Urinary bladder (tissue), 4 donors: ENCODE results near the gene CDKL5. TPM values are rescaled to one million over a fixed set of nuclear protein-coding genes. Genes with fewer than 3 reads are reported as not detected.
A peak's percentile ranks its signal among the peaks of the same experiment; 100 is the strongest.

Experiments used
- DNase-seq: peaks from one replicate; pipeline ENCODE4 v3.0.0-alpha.2; 2015; ENCODE audit errors: extremely low spot score
- H3K27ac ChIP-seq: one replicate; pipeline ENCODE4 v1.5.1; 2013; ENCODE audit warnings: low read depth, mild to moderate bottlenecking, moderate library complexity
- H3K36me3 ChIP-seq: one replicate; pipeline ENCODE4 v1.6.1; 2013; ENCODE audit warnings: mild to moderate bottlenecking, moderate library complexity; ENCODE audit not compliant: insufficient read depth
- H3K4me1 ChIP-seq: one replicate; pipeline ENCODE4 v1.6.1; 2013; ENCODE audit warnings: mild to moderate bottlenecking, moderate library complexity; ENCODE audit not compliant: insufficient read depth
- H3K4me3 ChIP-seq: one replicate; pipeline ENCODE4 v1.5.1; 2013; ENCODE audit warnings: low read depth, low read length
- WGBS: extraction: QIAGEN DNeasy Blood & Tissue Kit; methylation state at CpG from one replicate; pipeline ENCODE4 v1.1.7; 2013; 5-methylcytosine and 5-hydroxymethylcytosine counted together
- polyA plus RNA-seq: library from polyadenylated mRNA; stranded (reverse); fragments of 200-250 nt; gene quantifications from one replicate; pipeline ENCODE4 v1.2.3, GENCODE V29; 2013
- total RNA-seq: library from RNA; depleted of rRNA; stranded (reverse); fragments of >200 nt; gene quantifications from one replicate; pipeline ENCODE4 v1.2.3, GENCODE V29; 2014
- donor health status: healthy with polysubstance abuse.
- donor health status: healthy.

The CDKL5 gene
- total and polyA plus RNA-seq, 2 donors, result 3.0 to 17.7 TPM

DNA sequence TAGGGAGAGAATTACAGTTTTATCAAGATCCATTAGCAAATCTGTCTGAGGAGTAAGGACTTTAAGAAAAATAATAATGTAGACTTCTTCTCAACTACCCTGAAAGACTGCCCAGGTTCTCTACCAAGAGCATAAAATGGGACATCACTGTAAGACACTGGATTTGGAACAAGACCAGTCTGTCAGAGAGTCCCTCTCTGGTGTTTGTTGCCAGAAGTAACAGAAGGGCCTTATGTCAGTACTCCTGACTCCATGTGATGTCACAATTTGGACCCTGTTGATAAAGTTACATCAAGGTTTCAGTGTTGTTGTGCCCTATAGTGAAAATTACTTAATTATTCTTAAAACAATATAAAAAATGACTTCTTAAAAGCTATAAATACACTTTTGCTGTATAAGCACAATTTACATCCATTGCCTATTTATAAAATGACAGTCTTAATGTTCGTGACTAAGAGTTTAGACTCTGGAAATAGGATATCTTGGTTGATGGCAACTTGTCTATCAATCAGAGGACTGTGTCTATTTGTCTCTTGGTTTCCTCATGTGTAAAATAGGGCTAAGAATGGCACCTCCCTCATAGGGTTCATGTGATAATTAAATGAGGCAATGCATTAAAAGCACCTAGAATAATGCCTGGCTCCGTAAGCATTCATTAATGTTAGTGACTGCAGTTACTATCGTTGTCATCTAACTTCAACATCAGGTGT, 188.7 kb downstream of the CDKL5 start:
- Histone ChIP-seq H3K27ac (no peak overlapping the region), H3K4me1 (no peaks in the 10 kb centered on the region), H3K36me3 (no peaks in the 10 kb centered on the region), H3K4me3 (no peak overlapping the region)
- 93% methylated on average over 3 of the region's 3 CpGs for WGBS
- DNase-seq, result no peak

DNA sequence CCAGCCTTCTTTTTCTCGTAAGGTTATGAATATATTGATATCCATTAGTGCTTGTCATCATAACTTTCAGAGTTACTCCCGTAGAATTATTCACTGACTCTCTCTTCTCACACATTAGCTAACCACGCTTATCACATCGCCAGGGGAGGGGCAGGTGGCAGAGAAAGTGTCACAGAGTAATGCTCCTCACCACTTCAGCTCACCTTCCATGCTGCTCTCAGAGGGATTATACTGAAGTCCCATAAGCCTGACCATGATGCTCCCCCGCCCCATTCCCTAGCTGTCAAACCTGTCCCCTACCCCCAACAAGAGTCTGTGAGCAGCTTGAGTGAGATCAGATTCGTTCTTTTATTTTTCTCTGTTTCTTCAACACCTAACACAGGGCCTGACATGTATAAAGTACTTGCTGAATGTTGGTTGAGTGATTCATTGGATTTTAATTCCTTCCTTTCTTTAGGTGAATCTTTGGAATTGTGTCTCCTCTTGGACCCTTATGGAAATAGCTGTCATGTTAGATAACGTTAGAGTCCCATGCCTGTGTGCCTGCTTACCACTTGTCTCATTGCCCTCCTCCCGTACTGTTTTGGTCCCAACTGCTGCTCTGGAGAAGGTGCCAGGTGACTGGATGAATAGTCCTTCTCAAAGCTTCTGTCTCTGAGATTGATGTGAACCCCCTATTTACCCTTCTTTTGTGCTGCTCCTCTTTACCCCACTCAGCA, 191.4 kb downstream of the CDKL5 start:
- no peak for DNase-seq
- Histone ChIP-seq H3K36me3 (no peaks in the 10 kb centered on the region), H3K27ac (no peak overlapping the region), H3K4me1 (no peaks in the 10 kb centered on the region), H3K4me3 (no peak overlapping the region)
- 90% methylated on average over 8 of the region's 8 CpGs for WGBS

DNA sequence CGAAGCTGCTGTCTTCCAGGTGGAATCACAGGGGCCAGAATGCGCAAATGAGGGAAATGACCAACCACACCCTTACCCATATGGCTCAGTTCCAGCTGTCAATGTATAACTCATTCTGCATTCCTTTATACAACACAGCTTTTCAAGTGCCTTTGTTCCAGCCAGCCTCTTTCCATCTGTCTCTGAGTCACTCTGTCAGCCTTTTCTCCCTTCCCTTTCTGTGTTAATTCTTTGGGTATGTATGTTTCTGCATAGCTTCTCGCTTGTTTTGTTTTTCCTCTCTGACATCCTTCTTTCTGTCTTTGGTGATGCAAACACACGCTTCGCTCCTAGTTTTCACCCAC, 192.0 kb downstream of the CDKL5 start:
- peak; percentile 33 for DNase-seq
- no peaks in the 10 kb centered on the region for H3K36me3 ChIP-seq
- no peaks in the 10 kb centered on the region for H3K4me1 ChIP-seq
- no peak overlapping the region for H3K4me3 ChIP-seq
- 82% methylated on average over 5 of the region's 5 CpGs for WGBS
- H3K27ac ChIP-seq, result no peak overlapping the region

DNA sequence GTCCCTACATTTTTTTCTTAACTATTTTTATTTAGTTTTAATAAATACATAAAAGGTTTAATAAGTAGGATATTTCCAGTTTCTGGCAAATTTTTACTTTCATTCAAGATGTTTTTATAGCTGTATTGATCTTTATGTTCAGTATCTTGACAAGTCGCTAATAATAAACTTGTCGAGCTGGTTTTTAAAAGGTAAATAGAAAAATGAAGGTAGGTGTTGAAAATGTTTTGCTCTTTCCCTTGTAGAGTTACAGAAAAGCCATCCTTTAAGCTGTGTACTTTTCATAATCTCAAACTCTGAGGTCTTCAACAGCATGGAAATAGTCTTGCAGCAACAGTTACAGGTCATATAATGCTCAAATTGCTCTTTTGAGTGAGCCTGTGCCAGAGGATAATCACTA, 193.9 kb downstream of the CDKL5 start:
- WGBS, result 69% methylated on average over 2 of the region's 2 CpGs
- no peak overlapping the region for H3K4me3 ChIP-seq
- DNase-seq, result no peak
- no peak overlapping the region for H3K27ac ChIP-seq
- no peaks in the 10 kb centered on the region for H3K36me3 ChIP-seq
- no peaks in the 10 kb centered on the region for H3K4me1 ChIP-seq

DNA sequence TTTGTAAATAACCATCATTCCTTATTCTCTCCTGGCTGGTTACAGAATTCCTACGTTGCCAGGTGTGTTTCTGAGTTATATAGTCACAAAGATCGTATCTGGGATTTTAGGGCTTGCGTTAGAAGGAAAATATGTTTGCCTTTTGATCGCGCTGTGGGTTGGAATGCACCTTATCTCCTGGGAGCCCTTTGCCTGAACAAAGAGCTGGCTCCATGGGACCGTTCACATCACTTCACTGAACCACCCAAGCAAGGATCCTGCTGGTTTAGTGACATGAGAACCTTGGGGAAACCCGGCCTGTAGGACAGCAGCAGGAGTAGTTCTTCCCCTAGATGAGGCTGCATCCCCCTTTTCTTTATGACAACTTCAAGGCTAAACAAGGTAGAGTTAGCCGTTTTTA, 194.9 kb downstream of the CDKL5 start:
- DNase-seq, result no peak
- Histone ChIP-seq H3K27ac (no peak overlapping the region), H3K4me3 (no peak overlapping the region), H3K36me3 (no peaks in the 10 kb centered on the region), H3K4me1 (no peaks in the 10 kb centered on the region)
- 64% methylated on average over 8 of the region's 8 CpGs for WGBS

DNA sequence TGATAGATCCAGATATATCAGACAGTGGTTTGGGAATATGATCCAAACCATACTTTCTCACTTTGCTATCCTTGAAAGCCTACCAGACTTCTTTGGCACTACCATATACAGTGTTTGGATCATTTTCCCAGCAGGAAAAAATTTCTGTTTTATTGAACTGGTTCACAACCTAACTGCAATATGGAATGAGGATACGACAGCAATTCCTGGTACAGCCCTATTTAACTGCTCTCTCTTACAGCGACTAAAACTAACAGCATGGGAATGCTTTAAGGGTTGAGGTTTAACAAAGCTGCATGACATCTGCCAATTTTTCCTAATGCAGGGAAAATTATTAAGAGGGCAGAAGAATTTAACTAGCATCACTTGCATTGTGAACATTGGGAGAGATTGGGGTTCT, 199.2 kb downstream of the CDKL5 start:
- Histone ChIP-seq H3K4me3 (no peak overlapping the region), H3K36me3 (peaks cover 2% of the 10 kb centered on the region), H3K27ac (no peak overlapping the region), H3K4me1 (no peaks in the 10 kb centered on the region)
- 96% methylated on average over 2 of the region's 2 CpGs for WGBS
- no peak for DNase-seq

DNA sequence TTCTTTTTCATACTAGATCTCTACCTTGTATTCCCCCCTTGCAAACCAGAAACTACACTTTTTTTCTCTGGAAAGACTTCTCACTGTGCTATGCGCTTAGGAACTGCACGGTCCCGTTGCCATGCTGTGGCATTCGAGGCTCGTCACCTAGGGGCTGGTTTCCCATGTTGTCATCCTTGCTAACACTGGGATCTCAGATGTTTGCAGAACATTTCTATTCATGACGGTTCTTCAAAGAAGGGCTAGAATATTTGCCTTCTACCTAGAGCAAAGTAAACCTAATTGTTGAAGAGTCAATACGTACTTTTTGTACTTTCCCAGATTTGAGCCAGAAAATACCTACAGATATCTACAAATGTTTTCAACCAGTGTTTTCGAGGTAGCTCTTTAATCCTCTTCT, 205.5 kb downstream of the CDKL5 start:
- 91% methylated on average over 8 of the region's 8 CpGs for WGBS

DNA sequence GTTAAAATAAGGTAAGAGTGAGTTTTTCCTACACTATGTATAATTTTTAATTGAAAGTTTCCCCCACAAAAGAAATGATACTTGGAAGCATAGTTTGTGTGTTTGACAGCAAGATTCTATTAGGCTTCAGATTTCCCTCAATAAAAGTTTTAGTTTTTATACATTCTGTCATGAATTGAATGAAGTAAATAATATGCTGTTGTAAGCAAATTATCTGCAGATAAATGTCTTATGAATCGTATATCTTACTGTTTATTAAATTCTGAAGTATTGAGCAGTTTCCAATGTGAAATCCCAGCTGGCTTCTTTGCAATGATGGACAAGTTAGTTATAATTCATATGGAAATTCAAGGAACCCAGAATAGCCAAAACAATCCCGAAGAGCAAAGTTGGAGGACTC, 213.0 kb downstream of the CDKL5 start:
- H3K4me3 ChIP-seq, result no peak overlapping the region
- H3K36me3 ChIP-seq, result no peaks in the 10 kb centered on the region
- H3K27ac ChIP-seq, result no peak overlapping the region
- WGBS, result 86% methylated on average over 2 of the region's 2 CpGs
- H3K4me1 ChIP-seq, result no peaks in the 10 kb centered on the region
- DNase-seq, result no peak

More for the DNA sequence above, 205.5 kb downstream of the CDKL5 start:
- DNase-seq, result no peak
- Histone ChIP-seq H3K27ac (no peak overlapping the region), H3K4me3 (no peak overlapping the region), H3K36me3 (peaks cover 2% of the 10 kb centered on the region), H3K4me1 (no peaks in the 10 kb centered on the region)

DNA sequence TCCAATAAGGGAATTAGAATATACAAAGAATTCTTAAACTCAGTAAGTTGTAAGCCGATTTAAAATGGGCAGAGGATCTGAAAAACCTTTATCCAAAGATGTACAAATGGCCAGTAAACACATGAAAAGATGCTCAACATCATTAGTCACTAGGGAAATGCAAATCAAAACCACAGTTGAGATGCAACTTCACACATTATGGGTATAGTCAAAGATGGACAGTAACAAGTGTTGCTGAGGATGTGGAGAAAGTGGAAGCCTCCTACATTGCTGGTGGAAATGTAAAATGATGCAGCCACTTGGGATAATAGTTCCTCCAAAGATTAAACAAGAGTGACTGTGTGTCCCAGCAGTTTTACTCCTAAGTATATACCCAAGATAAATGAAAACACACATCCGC, 213.9 kb downstream of the CDKL5 start:
- no peak for DNase-seq
- no peaks in the 10 kb centered on the region for H3K4me1 ChIP-seq
- H3K4me3 ChIP-seq, result no peak overlapping the region
- 93% methylated on average over 2 of the region's 2 CpGs for WGBS
- no peaks in the 10 kb centered on the region for H3K36me3 ChIP-seq
- no peak overlapping the region for H3K27ac ChIP-seq

DNA sequence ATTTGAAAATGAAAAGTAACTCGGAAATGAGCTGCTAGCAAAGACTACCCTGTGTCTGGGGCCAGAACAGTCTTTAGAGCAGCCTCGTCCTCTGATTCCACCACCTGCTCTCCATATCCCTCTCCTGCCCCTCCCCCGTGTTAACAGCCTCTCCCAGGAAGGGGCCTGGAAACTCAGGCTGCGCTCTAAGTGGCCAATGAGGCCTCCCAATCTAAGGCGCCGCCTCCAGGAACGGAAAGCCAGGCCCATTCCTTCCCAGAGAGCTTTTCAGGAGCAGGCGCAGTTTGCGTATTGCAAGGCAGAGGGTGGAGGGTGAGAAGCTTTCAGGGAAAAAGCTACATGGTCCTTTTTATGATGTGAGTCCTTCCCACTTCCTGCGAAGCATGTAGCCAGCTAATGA, 215.3 kb downstream of the CDKL5 start:
- H3K4me1 ChIP-seq, result no peaks in the 10 kb centered on the region
- 38% methylated on average over 10 of the region's 10 CpGs for WGBS
- DNase-seq, result no peak
- no peak overlapping the region for H3K27ac ChIP-seq
- no peaks in the 10 kb centered on the region for H3K36me3 ChIP-seq
- no peak overlapping the region for H3K4me3 ChIP-seq

DNA sequence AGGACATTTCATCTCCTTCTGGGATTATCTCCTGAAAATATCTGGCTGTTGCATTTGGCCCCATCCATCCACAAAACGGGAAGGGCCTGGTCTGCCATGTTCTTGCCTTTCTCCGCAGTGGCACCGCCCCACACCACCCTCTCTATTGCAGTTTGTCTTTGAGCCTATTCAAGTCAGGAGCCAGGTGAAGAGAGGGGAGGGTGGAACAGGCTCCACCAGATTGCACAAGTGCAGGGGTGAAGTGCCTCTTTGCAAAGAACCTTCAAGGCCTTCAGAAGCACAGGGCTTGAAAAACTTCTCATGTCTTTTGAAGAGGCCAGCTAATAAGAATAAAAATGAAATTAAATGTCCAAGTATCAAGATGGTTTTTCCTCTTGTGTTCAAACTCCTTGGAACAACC, 217.8 kb downstream of the CDKL5 start:
- DNase-seq, result no peak
- WGBS, result 90% methylated on average over 3 of the region's 3 CpGs
- H3K27ac ChIP-seq, result no peak overlapping the region

DNA sequence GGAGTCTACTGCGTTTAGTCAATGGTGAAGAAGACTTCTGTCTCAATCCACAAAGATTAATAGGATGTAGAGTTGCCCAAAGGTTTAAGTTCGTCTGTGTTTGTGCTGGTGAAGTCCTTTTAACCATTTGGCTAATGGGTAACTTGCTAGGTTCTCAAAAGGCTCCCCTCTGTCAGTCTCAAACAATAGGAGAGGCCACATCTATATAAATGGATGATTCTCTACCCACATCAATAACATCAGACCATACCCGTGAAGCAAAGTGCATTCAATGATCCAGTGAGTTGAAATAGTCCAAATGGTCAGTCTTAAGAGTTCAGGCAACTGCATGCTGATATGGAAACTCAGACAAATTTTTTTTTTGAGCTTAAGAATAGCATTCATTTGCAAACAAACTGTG, 218.4 kb downstream of the CDKL5 start:
- Histone ChIP-seq H3K4me3 (no peak overlapping the region), H3K27ac (no peak overlapping the region), H3K4me1 (no peaks in the 10 kb centered on the region), H3K36me3 (peaks cover 2% of the 10 kb centered on the region)
- 81% methylated on average over 3 of the region's 3 CpGs for WGBS
- no peak for DNase-seq

More for the DNA sequence above, 217.8 kb downstream of the CDKL5 start:
- no peak overlapping the region for H3K4me3 ChIP-seq
- H3K4me1 ChIP-seq, result no peaks in the 10 kb centered on the region
- peaks cover 2% of the 10 kb centered on the region for H3K36me3 ChIP-seq

DNA sequence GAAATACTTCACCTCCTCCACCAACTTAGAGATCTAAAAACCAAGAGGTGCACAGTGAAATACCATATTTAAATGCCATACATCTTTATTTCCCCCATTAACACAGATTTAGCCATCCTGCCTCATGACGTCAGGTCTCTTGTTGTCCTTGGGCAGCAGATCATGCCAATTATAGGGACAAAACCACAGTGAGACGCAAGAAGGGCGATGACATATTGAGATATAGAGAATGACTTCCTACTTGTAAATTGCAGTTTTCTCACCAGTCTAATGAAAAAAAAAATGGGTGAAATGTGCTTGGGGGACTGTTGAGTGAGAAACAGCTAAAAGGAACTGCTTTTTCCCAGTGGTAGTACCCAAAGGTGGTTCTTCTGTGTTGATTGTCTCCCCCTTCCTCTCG, 222.2 kb downstream of the CDKL5 start:
- 84% methylated on average over 4 of the region's 4 CpGs for WGBS
- no peak overlapping the region for H3K4me3 ChIP-seq
- no peak overlapping the region for H3K27ac ChIP-seq
- DNase-seq, result no peak
- H3K36me3 ChIP-seq, result peaks cover 2% of the 10 kb centered on the region
- no peaks in the 10 kb centered on the region for H3K4me1 ChIP-seq

DNA sequence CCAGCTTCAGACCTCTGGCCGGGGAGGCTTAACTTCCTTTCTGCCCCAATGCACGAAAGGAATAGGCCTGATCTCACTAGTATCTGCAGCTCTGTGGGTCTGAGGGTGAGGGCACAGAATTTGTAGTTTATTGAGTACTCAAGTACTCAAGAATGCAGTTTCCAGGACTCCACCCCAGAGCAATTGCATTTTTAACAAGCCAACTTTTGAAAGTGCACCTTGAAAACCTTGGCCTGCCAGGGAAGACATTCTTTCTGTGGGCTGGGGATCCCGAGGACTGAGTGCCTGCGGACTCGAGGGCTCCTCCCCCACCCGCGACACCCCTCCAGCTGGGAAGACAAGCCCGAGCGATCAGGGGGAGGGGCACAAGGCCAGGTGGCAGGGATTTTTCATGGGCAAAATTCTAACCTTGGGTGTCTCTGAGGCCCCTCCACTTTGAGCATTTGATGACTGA, 224.1 kb downstream of the CDKL5 start:
- Histone ChIP-seq H3K27ac (no peak overlapping the region), H3K4me1 (no peaks in the 10 kb centered on the region), H3K4me3 (no peak overlapping the region), H3K36me3 (peaks cover 2% of the 10 kb centered on the region)
- 53% methylated on average over 9 of the region's 9 CpGs for WGBS
- no peak for DNase-seq
